BJ (cell line): Measurements from ENCODE around the gene LRP8. TPM values are rescaled to one million over a fixed set of nuclear protein-coding genes. Genes with fewer than 3 reads are reported as not detected.

ENCODE experiments used
- CTCF ChIA-PET: fragments of 350-600 bp; formaldehyde crosslinking; extraction: SDS; loops from one replicate; lab custom pipeline; 2021; ENCODE audit warnings: antibody characterized with exemption, inconsistent platforms; lab: Yijun Ruan, JAX
- POLR2A ChIA-PET: fragments of 300-600 bp; sonication (Branson Sonifier 250); formaldehyde crosslinking; extraction: SDS; loops from one replicate; lab custom pipeline; 2021; ENCODE audit warnings: antibody characterized with exemption; lab: Charles Lee
- DNase-seq: peaks from one replicate; pipeline ENCODE4 v3.0.0-alpha.2; 2011; ENCODE audit warnings: low read depth
- H3K27me3 ChIP-seq: 2 replicates; pipeline ENCODE4 v1.6.0; 2011; ENCODE audit warnings: low read length; ENCODE audit not compliant: control insufficient read depth, insufficient read depth
- H3K36me3 ChIP-seq: 2 replicates; pipeline ENCODE4 v1.5.1; 2011; ENCODE audit warnings: low read length; ENCODE audit not compliant: control insufficient read depth, insufficient read depth
- H3K4me3 ChIP-seq: 2 replicates; pipeline ENCODE4 v1.5.1; 2011; ENCODE audit warnings: low read depth, mild to moderate bottlenecking, control low read depth, low read length
- CTCF ChIP-seq: IDR thresholded peaks from 2 replicates; pipeline ENCODE4 v1.5.1; 2011; ENCODE audit warnings: low read depth, mild to moderate bottlenecking, control low read depth, inconsistent platforms, low read length, moderate library complexity; ENCODE audit not compliant: insufficient read depth
- polyA plus RNA-seq: library from polyadenylated mRNA; depleted of rRNA; stranded (reverse); fragments of >200 nt; gene quantifications from 2 replicates; pipeline ENCODE4 v1.2.3, GENCODE V29; 2011

Gene LRP8
- polyA plus RNA-seq, 1 experiment, result 18.2 TPM

GRCh38 chr1:53342735-53343470, 15.0 kb upstream of the LRP8 start:
- POLR2A ChIA-PET, result no interaction called here
- CTCF ChIA-PET, result interaction anchor here (0.5 to 0.6 kb wide), 2 partner anchors 24 to 787 kb away, joined by 3 to 4 read pairs; no protein-coding TSS in a partner anchor
- TF ChIP-seq CTCF, result no peak
- no peak for DNase-seq
- H3K36me3 ChIP-seq, result no peaks in the 10 kb centered on the region
- H3K4me3 ChIP-seq, result no peak overlapping the region
- H3K27me3 ChIP-seq, result no peaks in the 10 kb centered on the region

GRCh38 chr1:53341961-53342707, 14.3 kb upstream of the LRP8 start:
- no peak for DNase-seq
- H3K36me3 ChIP-seq, result no peaks in the 10 kb centered on the region
- ChIA-PET CTCF (no interaction called here), POLR2A (no interaction called here)
- H3K27me3 ChIP-seq, result no peaks in the 10 kb centered on the region
- TF ChIP-seq CTCF, result no peak
- H3K4me3 ChIP-seq, result no peak overlapping the region

DNA sequence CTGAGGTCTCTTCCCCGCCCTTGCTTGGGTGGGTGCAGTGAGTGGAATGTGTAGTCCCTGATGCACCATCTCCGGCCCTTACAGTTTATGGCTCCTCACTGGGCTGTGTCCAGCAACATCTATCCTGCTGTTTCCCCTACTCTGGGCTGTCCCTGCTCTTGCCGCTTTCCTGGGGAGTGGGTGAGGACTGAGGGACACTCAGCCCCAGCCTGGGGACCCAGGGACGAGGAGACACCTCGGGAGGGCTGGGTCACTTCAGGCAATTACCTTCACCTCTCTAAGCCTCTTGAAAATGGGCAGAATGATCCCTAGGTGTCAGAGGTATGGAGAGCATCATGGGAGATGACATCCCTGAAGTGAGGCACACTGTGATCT, 13.6 kb upstream of the LRP8 start:
- no peak overlapping the region for H3K4me3 ChIP-seq
- no peak for DNase-seq
- ChIA-PET POLR2A (no interaction called here), CTCF (no interaction called here)
- TF ChIP-seq CTCF, result no peak
- no peaks in the 10 kb centered on the region for H3K27me3 ChIP-seq
- no peaks in the 10 kb centered on the region for H3K36me3 ChIP-seq

- no peaks in the 10 kb centered on the region for H3K27me3 ChIP-seq
- POLR2A ChIA-PET, result no interaction called here
- no peaks in the 10 kb centered on the region for H3K36me3 ChIP-seq
- DNase-seq, result no peak
- no peak overlapping the region for H3K4me3 ChIP-seq
- TF ChIP-seq CTCF, result no peak
- CTCF ChIA-PET, result no interaction called here
Observed at GRCh38 chr1:53340660-53341520, 13.0 kb upstream of the LRP8 start.
